Putamen (tissue), 1 donor: ENCODE measurements around the gene ICAM1.
"Not testable (repeated sequence)": the region's sequence is repeated elsewhere in the genome, so short reads cannot be mapped to it uniquely, and the experiment has no call there.

Source experiments
- DNase-seq: peaks from one replicate; pipeline ENCODE4 v3.0.0-alpha.2; 2016; ENCODE audit warnings: low spot score

The ICAM1 gene

DNA sequence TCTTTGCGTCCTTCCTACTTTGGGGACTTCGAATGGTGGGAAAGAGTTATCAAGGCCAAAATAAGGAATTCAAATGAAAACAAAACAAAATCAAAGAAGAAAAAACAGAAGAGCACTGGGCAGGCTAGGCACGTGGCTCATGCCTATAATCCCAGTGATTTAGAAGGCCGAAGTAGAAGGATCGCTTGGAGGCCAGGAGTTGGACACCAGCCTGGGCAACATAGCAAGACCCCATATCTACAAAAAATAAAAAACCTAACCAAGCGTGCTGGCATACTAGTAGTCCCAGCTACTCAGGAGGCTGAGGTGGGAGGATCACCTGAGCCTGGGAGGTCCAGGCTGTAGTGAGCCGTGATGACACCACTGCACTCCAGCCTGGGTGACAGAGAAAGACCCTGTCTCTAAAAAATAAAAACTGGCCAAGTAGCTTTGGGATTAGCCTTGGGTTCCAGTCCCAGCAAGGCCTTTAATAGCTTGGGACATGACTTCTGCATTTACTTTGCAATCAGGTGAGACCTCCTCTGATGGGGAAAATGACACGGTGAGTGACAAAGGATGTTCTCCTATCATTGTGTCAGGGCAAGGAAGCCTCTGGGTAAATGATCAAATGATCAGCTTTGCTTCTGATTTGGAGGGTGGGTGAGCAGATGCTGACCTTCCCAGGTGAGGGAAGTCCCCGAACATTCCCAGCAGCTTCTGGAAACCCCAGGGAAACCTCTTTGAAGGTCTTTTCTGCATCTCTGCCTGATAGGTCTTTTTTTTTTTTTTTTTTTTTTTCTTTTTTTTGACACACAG is 7.1 kb downstream of the ICAM1 start:
- no peak for DNase-seq

GRCh38 chr19:10278935-10279334 is 8.0 kb downstream of the ICAM1 start:
- no peak for DNase-seq

DNA sequence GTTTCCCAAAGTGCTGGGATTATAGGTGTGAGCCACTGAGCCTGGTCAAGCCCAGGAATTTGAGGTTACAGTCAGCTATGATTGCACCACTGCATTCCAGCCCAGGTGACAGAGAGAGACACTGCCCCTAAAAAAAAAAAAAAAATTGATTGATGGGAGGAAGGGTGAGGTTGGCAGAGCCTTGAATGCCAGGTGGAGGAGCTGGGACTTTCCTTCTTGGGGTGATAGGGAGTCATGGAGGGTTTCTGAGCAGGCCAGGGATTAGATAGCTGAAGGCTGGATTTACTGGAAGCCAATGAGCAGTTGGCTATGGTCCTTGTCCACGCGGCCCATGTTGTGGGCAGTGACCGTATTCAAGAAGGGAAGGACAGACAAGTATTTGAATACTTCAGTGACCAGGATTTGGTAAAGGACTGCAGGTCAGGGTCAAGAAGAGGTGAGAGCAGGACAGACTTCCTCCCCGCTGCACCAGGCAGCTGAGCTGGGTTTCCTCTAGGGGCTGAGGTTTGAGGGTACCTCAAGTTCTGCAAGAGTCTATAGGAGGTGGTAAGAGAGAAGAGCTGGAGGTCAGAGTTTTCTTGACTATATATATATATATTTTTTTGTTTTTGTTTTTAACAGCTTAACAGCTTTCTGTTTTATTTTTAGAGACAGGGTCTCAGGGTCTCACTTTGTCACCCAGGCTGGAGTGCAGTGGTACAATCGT is 9.0 kb downstream of the ICAM1 start:
- DNase-seq = no peak

DNA sequence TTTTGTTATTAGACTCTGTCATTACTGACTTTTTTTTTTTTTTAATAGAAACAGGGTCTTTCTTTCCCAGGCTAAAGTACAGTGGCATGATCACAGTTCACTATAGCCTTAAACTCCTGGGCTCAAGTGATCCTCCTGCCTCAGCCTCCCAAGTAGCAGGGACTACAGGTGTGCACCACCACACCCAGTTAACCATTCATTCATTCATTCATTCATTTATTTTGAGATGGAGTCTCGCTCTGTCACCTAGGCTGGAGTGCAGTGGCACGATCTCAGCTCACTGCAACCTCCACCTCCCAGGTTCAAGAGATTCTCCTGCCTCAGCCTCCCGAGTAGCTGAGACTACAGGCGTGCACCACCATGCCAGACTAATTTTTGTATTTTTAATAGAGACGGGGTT is 11.1 kb downstream of the ICAM1 start:
- DNase-seq = not testable (repeated sequence)

- no peak for DNase-seq
Observed at GRCh38 chr19:10283301-10284064, 12.6 kb downstream of the ICAM1 start.

- DNase-seq = no peak
Observed at GRCh38 chr19:10284065-10284959, 13.4 kb downstream of the ICAM1 start.

DNA sequence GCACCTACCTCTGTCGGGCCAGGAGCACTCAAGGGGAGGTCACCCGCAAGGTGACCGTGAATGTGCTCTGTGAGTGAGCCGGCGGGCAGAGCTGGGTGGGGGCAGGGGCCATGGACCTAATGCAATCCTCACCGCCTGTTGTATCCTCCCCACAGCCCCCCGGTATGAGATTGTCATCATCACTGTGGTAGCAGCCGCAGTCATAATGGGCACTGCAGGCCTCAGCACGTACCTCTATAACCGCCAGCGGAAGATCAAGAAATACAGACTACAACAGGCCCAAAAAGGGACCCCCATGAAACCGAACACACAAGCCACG is 14.0 kb downstream of the ICAM1 start:
- DNase-seq = no peak

DNA sequence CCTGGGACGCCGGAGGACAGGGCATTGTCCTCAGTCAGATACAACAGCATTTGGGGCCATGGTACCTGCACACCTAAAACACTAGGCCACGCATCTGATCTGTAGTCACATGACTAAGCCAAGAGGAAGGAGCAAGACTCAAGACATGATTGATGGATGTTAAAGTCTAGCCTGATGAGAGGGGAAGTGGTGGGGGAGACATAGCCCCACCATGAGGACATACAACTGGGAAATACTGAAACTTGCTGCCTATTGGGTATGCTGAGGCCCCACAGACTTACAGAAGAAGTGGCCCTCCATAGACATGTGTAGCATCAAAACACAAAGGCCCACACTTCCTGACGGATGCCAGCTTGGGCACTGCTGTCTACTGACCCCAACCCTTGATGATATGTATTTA is 14.5 kb downstream of the ICAM1 start:
- no peak for DNase-seq

DNA sequence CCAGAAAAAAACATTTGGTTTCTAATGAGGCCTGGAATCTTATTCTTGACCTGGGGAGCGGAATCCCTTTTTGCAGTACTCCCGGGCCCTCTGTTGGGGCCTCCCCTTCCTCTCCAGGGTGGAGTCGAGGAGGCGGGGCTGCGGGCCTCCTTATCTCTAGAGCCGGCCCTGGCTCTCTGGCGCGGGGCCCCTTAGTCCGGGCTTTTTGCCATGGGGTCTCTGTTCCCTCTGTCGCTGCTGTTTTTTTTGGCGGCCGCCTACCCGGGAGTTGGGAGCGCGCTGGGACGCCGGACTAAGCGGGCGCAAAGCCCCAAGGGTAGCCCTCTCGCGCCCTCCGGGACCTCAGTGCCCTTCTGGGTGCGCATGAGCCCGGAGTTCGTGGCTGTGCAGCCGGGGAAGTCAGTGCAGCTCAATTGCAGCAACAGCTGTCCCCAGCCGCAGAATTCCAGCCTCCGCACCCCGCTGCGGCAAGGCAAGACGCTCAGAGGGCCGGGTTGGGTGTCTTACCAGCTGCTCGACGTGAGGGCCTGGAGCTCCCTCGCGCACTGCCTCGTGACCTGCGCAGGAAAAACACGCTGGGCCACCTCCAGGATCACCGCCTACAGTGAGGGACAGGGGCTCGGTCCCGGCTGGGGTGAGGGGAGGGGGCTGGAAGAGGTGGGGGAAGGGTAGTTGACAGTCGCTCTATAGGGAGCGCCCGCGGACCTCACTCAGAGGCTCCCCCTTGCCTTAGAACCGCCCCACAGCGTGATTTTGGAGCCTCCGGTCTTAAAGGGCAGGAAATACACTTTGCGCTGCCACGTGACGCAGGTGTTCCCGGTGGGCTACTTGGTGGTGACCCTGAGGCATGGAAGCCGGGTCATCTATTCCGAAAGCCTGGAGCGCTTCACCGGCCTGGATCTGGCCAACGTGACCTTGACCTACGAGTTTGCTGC is 16.1 kb downstream of the ICAM1 start, which contains the start of gene ICAM4:
Gene ICAM4 (plus strand): TSS at position 153 of the 935 bp plus-strand sequence. CDS start 58 bp downstream, at position 211.
- no peak for DNase-seq

DNA sequence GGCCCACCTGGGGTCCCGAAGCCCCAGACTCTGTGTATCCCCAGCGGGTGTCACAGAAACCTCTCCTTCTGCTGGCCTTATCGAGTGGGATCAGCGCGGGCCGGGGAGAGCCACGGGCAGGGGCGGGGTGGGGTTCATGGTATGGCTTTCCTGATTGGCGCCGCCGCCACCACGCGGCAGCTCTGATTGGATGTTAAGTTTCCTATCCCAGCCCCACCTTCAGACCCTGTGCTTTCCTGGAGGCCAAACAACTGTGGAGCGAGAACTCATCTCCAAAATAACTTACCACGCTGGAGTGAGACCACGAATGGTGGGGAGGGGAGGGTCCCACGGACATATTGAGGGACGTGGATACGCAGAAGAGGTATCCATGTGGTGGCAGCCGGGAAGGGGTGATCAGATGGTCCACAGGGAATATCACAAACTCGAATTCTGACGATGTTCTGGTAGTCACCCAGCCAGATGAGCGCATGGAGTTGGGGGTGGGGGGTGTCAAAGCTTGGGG is 17.8 kb downstream of the ICAM1 start:
- peak; percentile 51 for DNase-seq

- DNase-seq = peak; percentile 37
Observed at GRCh38 chr19:10289167-10289835, 18.4 kb downstream of the ICAM1 start.

DNA sequence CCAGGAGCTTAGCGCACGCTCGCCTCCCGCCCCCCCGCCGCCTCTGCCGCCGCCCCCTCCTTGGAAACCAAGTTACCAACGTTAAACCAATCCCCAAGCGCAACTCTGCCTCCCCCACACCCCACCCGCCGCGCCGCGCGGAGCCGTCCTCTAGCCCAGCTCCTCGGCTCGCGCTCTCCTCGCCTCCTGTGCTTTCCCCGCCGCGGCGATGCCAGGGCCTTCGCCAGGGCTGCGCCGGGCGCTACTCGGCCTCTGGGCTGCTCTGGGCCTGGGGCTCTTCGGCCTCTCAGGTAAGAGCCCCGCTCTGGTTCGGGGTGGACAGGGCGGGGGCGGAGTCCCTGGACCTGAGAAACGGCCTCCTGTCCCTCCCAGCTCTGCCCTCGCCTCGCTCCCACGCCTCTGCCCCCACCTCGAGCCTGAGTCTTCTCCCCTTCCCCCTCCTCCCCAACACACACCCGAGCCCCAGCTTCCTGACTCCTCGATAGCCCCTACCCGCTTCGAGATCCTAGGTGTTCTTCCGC is 19.0 kb downstream of the ICAM1 start, which contains the start of gene ICAM5:
Gene ICAM5 (plus strand): TSS at position 117 of the 521 bp plus-strand sequence. CDS start 92 bp downstream, at position 209.
- peak; percentile 55 for DNase-seq

DNA sequence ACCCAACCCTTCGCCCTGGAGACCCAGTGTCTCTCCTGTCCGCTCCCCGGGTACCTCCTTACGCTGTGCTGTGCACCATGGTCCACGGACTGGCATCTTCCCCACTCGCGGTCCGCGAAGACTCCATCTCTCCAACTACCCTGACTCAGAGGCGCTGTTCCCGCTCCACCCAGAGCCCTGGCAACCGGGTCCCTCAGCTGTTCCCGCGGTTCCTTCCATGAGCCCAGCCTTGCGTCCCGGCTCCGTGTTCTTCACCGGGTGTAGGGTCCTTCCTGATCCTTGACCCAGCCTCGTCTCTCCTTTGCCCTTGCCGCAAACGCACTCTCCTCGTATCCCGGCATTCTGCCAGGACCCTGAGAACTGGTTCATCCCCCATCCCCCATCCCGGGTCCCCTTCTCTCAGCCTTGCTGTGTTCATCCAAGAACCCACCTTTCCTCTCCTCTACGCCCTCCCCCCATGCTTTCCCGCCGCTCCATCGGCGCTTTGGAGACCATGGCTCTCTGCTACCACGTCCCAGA is 19.5 kb downstream of the ICAM1 start:
- DNase-seq = no peak

DNA sequence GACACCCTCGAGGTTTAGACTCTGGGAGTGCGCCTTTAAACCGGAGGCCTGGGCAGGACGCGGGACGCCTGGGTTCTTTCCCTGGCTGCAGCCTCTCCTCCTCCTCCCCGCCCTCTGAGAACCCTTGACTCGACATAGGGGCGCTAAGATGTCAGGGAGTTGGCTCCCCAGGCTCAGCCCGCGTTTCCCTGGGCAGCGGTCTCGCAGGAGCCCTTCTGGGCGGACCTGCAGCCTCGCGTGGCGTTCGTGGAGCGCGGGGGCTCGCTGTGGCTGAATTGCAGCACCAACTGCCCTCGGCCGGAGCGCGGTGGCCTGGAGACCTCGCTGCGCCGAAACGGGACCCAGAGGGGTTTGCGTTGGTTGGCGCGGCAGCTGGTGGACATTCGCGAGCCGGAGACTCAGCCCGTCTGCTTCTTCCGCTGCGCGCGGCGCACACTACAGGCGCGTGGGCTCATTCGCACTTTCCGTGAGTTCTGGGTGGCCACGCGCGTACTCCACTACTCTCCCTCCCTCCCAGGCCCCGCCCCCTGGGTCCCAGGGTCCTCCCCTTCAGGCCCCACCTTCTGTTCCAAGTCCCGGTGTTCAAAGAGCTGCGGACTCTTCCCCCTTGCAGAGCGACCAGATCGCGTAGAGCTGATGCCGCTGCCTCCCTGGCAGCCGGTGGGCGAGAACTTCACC is 20.1 kb downstream of the ICAM1 start:
- DNase-seq = peak; percentile 47

GRCh38 chr19:10291554-10292205 is 20.8 kb downstream of the ICAM1 start:
- no peak for DNase-seq

DNA sequence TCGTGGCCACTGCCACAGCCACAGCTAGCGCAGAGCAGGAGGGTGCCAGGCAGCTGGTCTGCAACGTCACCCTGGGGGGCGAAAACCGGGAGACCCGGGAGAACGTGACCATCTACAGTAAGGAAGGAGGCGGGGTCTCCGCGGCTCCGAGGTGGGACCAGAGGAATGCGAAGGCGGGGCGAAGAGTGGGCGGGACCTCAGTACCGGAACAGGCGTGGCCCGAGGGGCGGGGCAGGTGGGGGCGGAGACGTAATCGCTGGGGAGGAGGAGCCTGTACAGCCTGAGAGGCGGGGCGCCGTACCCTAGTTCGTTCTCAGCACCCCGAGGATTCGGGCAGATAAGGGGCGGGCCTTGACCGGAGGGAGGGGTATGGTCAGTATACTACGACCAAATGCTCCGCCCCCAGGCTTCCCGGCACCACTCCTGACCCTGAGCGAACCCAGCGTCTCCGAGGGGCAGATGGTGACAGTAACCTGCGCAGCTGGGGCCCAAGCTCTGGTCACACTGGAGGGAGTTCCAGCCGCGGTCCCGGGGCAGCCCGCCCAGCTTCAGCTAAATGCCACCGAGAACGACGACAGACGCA is 21.4 kb downstream of the ICAM1 start:
- DNase-seq = no peak

- no peak for DNase-seq
Observed at GRCh38 chr19:10292789-10293636, 22.1 kb downstream of the ICAM1 start.
